ENCODE measurements around the gene NBEAL2.

NBEAL2 gene

GRCh38 chr3:47002171-47003055 is 22.9 kb downstream of the NBEAL2 start:
- FAIRE-seq (no peak), DNase-seq (ENCODE audit: insufficient read length, low spot score) (peak; percentile 12)
- TF ChIP-seq CTCF (IDR thresholded peaks at IDR 0.05; ENCODE audit: insufficient read depth, missing control alignments): no peak

- FAIRE-seq (no peak), DNase-seq (ENCODE audit: insufficient read length, low spot score) (no peak)
- no peak for TF ChIP-seq CTCF (IDR thresholded peaks at IDR 0.05; ENCODE audit: insufficient read depth, missing control alignments)
Observed at GRCh38 chr3:47003056-47003410, 23.6 kb downstream of the NBEAL2 start.

- DNase-seq (ENCODE audit: insufficient read length, low spot score): no peak
- no peak for FAIRE-seq
- no peak for TF ChIP-seq CTCF (IDR thresholded peaks at IDR 0.05; ENCODE audit: insufficient read depth, missing control alignments)
Observed at GRCh38 chr3:47003461-47004368, 24.2 kb downstream of the NBEAL2 start.

GRCh38 chr3:47004369-47005211 is 25.1 kb downstream of the NBEAL2 start:
- DNase-seq (ENCODE audit: insufficient read length, low spot score) (no peak), FAIRE-seq (no peak)
- no peak for TF ChIP-seq CTCF (IDR thresholded peaks at IDR 0.05; ENCODE audit: insufficient read depth, missing control alignments)

GRCh38 chr3:47005212-47006144 is 26.0 kb downstream of the NBEAL2 start:
- FAIRE-seq (no peak), DNase-seq (ENCODE audit: insufficient read length, low spot score) (no peak)
- TF ChIP-seq CTCF (IDR thresholded peaks at IDR 0.05; ENCODE audit: insufficient read depth, missing control alignments): no peak

GRCh38 chr3:47006145-47006651 is 26.7 kb downstream of the NBEAL2 start:
- no peak for TF ChIP-seq CTCF (IDR thresholded peaks at IDR 0.05; ENCODE audit: insufficient read depth, missing control alignments)
- DNase-seq (ENCODE audit: insufficient read length, low spot score) (no peak), FAIRE-seq (no peak)

All from D721Med (cell line).